Suppressor macrophage treated with lipopolysaccharide for 4 hours (primary cell): Measurements from ENCODE around the gene SNRPD1.
"Not testable (repeated sequence)": the region's sequence is repeated elsewhere in the genome, so short reads cannot be mapped to it uniquely, and the experiment has no call there.

ENCODE experiments used
- DNase-seq: peaks from one replicate; pipeline ENCODE4 v3.0.0-alpha.2; 2020

The SNRPD1 gene

GRCh38 chr18:21612125-21613039, at the start of gene SNRPD1:
Gene SNRPD1, plus strand, starts transcription at chr18:21612314. Its CDS starts 116 bp downstream, at chr18:21612430.
- peak; percentile 97 for DNase-seq

GRCh38 chr18:21571772-21572171, 40.3 kb upstream of the SNRPD1 start:
- DNase-seq, result no peak

- DNase-seq, result no peak
These were observed 36.5 kb upstream of the SNRPD1 start for GRCh38 chr18:21575656-21576055.

- no peak for DNase-seq
These were observed 27.7 kb upstream of the SNRPD1 start for GRCh38 chr18:21584391-21584790.

- DNase-seq, result not testable (repeated sequence)
These were observed 19.8 kb upstream of the SNRPD1 start for GRCh38 chr18:21592361-21592760.

- no peak for DNase-seq
These were observed 18.4 kb upstream of the SNRPD1 start for GRCh38 chr18:21593540-21594257.

GRCh38 chr18:21597620-21598019, 14.5 kb upstream of the SNRPD1 start:
- DNase-seq, result no peak

- DNase-seq, result no peak
These were observed 13.2 kb upstream of the SNRPD1 start for GRCh38 chr18:21598726-21599584.

GRCh38 chr18:21599585-21600525, 12.3 kb upstream of the SNRPD1 start:
- peak; percentile 46 for DNase-seq

- peak; percentile 95 for DNase-seq
These were observed 11.3 kb upstream of the SNRPD1 start, which contains the start of gene ESCO1 for GRCh38 chr18:21600526-21601410. Gene ESCO1, minus strand, starts transcription at chr18:21600704. Its CDS starts 25,861 bp downstream, at chr18:21574843.

- peak; percentile 72 for DNase-seq
These were observed 9.9 kb upstream of the SNRPD1 start for GRCh38 chr18:21602299-21602587.

GRCh38 chr18:21604671-21605070, 7.4 kb upstream of the SNRPD1 start:
- DNase-seq, result peak; percentile 49

GRCh38 chr18:21605213-21605612, 6.9 kb upstream of the SNRPD1 start:
- no peak for DNase-seq

GRCh38 chr18:21611401-21612124, 551 bp upstream of the SNRPD1 start:
- not testable (repeated sequence) for DNase-seq

GRCh38 chr18:21621640-21622039, 9.5 kb downstream of the SNRPD1 start:
- not testable (repeated sequence) for DNase-seq

- no peak for DNase-seq
These were observed 17.1 kb downstream of the SNRPD1 start for GRCh38 chr18:21629089-21629832.

- DNase-seq, result no peak
These were observed 20.3 kb downstream of the SNRPD1 start for GRCh38 chr18:21632393-21632792.

GRCh38 chr18:21634588-21635199, 22.6 kb downstream of the SNRPD1 start:
- DNase-seq, result no peak

- DNase-seq, result no peak
These were observed 24.7 kb downstream of the SNRPD1 start for GRCh38 chr18:21636769-21637168.
